ENCODE measurements around the gene CTAGE15.
"Not testable (repeated sequence)": the region's sequence is repeated elsewhere in the genome, so short reads cannot be mapped to it uniquely, and the experiment has no call there.

- TF ChIP-seq ZNF362 (CRISPR knock-in tag; IDR thresholded peaks at IDR 0.05; ENCODE audit: borderline replicate concordance); IRX3 (CRISPR knock-in tag; IDR thresholded peaks at IDR 0.05; ENCODE audit: borderline replicate concordance, low read depth); ATF2 (CRISPR knock-in tag; IDR thresholded peaks at IDR 0.05); ZFP90 (CRISPR knock-in tag; IDR thresholded peaks at IDR 0.05; ENCODE audit: borderline replicate concordance); MXD4 (CRISPR knock-in tag; IDR thresholded peaks at IDR 0.05); HNF4G (IDR thresholded peaks at IDR 0.05; ENCODE audit: borderline replicate concordance, low read depth, low read length); HNF4G (CRISPR knock-in tag; IDR thresholded peaks at IDR 0.05; ENCODE audit: borderline replicate concordance, low read depth); CTCF (CRISPR knock-in tag; IDR thresholded peaks at IDR 0.05); GLI4 (CRISPR knock-in tag; IDR thresholded peaks at IDR 0.05; ENCODE audit: borderline replicate concordance); ZKSCAN5 (CRISPR knock-in tag; IDR thresholded peaks at IDR 0.05); TOPORS (CRISPR knock-in tag; IDR thresholded peaks at IDR 0.05): not testable (repeated sequence)
These were observed 48.5 kb downstream of the CTAGE15 start for GRCh38 chr7:143620058-143620457.
